Retina (tissue), 1 donor: ENCODE data around the gene PPP1R36.
"Not testable (repeated sequence)": the region's sequence is repeated elsewhere in the genome, so short reads cannot be mapped to it uniquely, and the experiment has no call there.

Source experiments
- DNase-seq: peaks from one replicate; pipeline ENCODE4 v3.0.0-alpha.2; 2016

Gene PPP1R36

DNA sequence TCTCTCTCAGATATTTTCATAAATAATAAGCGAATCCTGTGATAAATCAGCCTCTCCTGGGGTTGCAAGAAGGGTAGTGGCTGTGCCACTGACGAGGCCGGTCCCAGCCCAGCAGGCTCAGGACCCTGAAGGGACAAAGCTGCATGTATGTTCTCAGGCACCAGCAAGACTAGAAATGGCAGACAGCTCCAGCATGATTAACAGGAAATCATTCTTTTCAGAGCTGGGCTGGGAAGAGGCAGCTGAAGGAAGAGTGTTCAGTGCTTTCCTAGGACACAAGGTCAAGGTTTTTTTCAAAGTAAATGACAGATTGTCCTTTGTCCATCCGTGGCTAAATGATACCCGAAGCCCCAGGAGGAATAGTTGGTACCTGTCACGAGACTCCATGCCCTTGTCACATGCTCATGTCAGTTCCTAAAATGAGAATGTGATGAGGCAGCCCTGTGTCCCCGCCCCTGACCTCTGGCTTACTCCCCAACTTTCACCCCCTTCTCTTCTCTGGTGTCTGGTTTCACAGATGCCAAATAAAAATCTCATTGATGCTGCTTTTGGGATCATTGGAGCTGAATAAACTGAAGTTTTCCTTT, 65.1 kb downstream of the PPP1R36 start:
- peak; percentile 34 for DNase-seq

DNA sequence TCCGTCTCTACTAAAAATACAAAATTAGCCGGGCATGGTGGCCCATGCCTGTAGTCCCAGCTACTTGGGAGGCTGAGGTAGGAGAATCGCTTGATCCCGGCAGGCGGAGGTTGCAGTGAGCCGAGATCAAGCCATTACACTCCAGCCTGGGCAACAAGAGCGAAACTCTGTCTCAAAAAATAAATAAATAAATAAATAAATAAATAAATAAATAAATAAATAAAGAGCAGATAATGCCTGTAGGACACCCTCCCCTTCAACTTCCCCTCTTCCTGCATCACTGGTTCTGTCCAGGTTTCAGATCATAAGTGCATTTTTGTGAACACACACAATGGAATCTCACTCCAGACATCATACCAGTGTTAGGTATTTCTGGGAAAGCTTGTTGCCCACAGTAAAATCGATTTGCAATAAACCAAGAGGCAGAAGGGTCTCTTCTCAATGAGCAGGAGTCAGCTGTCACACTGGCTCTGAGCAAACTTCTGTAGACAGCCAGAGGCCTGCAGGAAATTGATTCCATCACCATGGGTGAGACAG, 68.2 kb downstream of the PPP1R36 start:
- DNase-seq, result not testable (repeated sequence)

DNA sequence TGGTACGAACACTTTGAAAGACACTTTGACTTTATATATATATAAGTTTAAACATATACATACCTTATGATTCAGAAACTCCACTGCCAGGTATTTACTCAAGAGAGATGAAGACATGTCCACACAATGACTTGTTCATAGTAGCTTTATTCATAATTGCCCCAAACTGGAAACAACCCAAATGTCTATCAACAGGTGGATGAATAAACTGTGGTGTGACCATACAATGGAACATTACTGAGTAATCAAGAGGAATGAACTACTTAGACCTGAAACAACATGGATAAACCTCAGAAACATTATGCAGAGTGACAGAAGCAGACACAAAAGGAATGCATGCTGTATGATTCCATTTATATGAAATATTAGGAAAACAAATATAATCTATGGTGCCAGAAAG, 71.1 kb downstream of the PPP1R36 start:
- no peak for DNase-seq

DNA sequence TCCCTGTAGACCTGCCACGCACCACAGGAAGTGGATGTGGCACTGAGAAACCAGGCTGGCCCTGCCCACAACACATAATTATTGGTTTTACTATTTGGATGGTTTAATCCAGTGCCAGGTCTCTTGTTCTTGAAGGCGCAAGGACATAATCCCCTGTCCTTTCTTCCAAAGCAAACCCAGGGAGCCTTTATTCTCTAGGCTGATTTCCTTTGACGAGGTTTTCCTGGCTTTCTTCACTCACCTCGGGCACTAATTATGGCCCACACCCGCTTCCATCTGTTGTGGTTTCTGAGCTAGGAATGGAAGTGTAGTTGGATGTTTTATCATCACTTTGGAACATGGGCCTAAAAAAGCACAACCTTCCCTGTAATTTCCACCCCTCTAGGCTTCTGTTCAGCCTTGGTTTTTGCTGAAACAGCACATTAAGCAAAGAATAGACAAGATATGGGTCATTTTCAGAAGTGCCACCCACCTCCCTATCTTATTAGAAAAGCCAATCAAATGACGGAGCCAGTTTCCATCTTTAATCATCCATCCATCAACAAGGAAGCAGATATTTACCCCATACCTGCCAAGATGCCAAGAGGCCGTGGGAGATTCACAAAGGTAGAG, 73.9 kb downstream of the PPP1R36 start:
- no peak for DNase-seq

DNA sequence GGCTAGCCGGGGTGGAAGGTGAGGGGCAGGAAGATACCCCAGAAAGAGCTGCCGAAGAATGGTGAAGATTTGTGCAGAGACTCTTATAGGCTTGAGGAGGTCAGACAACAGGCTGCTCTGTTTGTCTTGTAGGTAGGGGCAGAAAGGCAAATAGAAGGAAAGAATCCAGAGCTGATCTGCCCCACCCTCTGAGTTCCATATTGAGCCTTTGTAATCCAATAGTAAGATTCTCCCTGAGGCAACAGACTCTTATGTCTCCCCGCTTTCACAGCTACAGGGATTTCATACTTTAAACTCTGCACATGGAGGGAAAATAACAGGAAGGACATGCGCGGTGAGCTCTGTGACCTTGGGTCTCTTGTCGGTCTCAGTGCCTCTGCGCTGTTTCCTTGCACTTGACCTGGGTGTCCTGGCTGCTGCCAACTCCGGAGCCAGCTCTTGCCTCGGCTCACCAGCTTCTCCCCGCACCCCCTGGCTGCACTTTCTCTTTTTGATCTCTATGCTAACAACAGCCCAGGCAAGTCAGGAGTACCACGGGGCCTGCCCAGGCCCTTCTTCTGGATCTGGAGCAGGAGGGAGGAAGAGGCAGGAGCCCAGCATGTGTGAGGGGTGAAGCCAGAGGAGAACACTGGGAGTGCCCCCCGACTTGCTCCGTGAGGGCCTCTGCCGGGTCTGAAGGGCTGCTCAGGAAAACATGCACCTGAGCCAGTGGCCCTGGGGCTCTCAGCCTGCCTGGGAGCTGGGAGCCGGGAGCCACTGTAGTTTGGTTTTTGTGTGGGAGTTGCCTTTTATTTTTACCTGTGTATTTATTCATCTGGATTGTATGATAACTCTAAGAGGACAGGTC, 75.8 kb downstream of the PPP1R36 start:
- no peak for DNase-seq

DNA sequence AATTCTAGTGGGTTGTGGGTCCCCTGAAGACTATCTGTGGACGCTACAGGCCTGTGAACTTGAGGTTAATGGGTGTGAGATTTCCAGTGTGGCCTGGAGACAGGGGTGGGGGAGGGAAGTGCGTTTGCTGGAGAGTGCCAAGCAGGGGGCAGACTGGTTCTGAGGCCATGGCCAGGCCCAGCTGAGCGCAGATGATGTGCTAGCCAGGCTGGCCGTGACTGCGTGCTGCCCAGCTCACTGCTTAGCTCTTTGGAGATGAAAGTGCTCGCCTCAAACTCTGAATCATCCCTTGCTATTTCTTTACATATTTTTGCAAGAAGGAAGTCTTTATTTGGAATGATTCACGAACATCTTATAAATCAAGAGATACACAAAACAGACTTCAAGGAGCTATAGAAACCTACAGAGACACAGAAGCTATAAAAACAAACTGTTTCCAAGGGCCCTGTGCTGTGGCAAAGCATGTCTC, 79.2 kb downstream of the PPP1R36 start:
- DNase-seq, result no peak

DNA sequence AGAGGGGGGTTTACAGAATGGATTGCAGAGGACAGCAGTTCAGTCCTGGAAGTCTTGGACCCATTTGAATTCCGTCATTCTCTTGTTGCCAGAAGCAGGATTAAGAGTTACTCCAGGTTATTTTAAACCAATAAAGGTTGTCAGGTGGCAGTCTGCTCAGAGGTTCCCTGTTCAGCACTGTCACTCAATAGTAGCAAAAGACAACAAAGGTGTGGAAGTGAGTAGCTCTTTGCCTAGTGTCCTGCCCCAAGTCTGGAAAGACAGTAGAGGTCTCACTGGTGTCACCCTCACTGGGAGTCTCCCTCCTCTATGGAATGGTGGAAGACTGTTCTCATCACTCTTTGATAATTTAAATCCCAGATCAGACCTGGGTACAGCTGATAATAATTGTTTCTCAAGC, 81.0 kb downstream of the PPP1R36 start:
- DNase-seq, result no peak

DNA sequence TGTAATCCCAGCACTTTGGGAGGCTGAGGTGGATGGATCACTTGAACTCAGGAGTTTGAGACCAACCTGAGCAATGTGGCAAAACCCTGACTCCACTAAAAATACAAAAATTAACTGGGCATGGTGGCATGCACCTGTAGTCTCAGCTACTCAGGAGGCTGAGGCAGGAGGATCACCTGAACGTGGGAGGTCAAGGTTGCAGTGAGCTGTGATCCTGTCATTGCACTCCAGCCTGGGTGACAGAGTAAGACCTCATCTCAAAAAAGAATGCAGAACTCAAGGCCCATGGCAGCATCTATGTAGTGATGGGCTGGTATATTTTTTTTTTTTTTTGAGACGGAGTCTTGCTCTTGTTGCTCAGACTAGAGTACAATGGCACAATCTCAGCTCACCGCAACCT, 81.5 kb downstream of the PPP1R36 start:
- DNase-seq, result not testable (repeated sequence)

DNA sequence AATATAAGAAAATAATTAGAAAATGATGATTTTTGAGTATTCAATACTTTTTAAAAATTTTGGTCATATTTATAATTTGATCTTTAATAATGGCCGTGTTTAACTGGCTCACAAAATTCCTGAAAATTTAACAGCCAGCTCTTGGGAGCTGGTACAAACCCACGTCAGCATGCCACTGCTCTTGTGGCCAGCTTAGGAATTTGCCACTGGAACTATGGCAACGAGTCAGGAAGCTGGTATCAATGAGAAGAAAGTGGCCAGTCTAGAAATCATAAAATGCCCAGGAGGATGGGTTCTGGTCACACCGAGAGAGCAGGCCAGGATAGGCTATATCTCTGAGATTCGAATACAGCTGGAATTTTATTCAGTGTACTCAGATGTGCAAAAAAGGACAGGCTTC, 82.3 kb downstream of the PPP1R36 start:
- DNase-seq, result no peak

DNA sequence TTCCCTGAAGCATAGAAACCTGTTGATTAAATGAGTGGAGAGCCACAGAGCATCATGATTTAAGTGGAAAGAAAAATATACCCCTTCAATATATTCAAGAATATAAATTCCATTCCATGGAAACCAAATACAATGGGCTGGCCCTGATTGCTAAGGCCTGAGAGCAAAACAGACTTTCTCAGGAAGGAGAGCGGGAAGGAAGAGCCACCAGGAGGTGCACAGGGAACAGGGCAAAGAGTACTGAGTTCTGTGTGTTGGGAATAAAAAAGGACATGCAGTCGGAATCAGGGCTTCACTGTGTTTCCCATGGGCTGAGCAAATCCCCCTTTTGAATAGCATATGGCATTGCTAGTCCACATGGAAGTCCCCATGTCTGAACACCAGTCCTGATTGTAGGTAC, 84.8 kb downstream of the PPP1R36 start:
- no peak for DNase-seq

DNA sequence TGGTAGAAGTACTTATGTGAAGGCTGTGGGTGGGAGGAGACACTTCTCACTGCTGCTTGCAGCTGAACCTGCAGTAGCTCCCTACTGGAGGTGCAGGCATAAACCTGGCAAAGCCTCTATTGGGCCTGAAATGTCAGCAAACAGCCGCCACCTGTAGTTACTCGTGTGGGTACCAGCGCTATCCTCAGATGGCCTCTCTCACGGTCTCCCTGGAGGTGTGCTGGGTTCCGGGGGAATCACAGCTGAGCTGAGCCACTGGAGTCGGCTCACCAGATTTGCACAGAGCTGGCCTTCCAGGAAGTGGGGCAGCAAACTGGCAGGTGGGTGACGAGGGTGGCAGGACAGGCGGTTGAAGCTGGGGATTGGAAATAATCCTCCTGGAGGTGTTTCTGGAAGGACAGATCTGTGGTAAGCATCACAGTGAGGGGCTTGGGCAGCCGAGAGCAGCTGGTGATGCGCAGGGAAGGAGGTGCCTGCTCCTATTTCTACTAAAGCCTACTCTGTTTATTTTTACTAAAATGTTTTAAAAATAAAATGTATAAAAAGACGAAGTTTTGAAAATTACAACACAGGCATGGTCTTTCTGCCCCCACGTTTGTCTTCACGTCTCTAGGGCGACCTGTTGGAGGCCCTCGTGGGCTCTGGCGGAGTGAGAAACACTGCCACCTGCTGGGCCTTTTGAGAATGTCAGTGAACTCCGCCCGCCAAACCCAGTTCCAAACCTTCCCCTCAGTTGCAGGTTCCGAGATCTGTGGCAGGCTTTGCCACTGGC, 86.6 kb downstream of the PPP1R36 start:
- DNase-seq, result peak; percentile 87

DNA sequence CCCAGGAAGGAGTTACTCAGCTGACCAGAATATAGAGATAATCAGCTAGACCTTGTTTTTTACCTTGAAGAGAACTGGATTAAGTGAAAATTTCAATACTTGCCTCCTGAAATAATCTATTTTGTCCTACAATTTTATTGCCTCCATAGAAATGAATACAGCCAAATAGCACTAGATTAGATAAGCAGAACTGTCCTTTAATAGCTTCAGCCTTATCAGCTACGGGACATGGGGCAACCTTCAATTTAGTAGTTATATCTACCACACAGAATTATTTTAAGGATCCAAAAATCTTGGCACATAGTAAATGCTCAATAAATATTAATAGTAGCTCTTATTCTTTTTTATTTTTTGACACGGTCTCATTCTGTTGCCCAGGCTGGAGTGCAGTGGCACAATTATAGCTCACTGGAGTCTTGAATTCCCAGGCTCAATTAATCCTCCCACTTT, 87.2 kb downstream of the PPP1R36 start:
- DNase-seq, result no peak

DNA sequence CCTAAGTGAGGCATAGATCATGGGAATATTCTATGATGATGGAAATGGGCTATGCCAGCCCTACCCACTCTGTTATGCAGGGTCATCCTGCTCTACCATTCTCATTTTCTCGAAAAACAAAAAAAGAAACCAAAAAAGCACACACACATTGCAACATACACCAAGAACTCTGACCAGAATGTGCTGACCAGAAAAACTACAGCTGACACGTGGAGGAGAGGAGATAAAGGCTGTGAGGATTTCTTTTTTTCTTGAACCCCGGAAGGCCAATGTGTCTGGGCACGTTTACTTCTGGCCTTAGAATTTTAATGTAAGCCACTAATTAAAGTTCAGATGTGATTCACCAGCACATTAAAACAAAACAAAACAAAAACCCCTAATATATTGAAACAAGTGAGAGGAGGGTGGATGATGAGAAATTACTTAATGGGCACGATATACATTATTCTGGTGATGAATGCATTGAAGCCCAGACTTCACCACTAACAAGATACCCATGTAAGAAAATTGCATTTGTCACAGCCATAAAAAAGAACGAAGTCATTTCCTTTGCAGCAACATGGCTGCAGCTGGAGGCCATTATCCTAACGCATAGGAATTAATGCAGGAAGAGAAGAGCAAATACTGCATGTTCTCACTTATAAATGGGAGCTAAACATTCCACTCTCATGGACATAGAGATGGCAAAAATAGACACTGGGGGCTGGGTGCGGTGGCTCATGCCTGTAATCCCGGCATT, 88.1 kb downstream of the PPP1R36 start:
- no peak for DNase-seq

DNA sequence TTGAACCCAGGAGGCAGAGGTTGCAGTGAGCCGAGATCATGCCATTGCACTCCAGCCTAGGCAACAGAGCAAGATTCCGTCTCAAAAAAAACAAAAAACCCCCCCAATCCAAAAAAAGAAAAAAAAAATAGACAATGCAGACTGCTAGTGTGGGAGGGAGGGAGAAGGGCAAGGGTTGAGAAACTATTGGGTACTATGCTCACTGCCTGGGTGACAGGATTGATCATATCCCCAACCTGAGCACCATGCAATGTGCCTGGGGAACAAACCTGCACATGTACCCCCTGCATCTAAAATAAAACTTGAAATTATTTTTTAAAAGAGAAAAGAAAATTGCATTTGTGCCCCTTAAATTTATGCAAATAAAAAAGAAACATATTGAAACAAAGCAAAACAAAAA, 88.9 kb downstream of the PPP1R36 start:
- no peak for DNase-seq
